Smooth muscle cell of trachea (primary cell): Measurements from ENCODE around the gene ANAPC10. TPM values are rescaled to one million over a fixed set of nuclear protein-coding genes. Genes with fewer than 3 reads are reported as not detected.

Experiments used
- total RNA-seq: library from RNA; depleted of rRNA; stranded (reverse); fragments of >200 nt; gene quantifications from 2 replicates; pipeline ENCODE4 v1.2.1, GENCODE V29; 2014

Gene ANAPC10
- total RNA-seq: 24.0 and 28.1 TPM in 2 replicates

GRCh38 chr4:145097821-145098674 is at the start of gene ANAPC10, which contains the start of gene ABCE1:
Gene ANAPC10 (minus strand): TSS chr4:145098196. CDS start chr4:145096099, 2,097 bp downstream.
Gene ABCE1 (plus strand): TSS chr4:145098311. CDS start chr4:145104413, 6,102 bp downstream.

Other genes with a start within 250 kb of the ANAPC10 start
- 97.4 and 104 TPM in 2 replicates for gene ABCE1, start 115 bp upstream of the ANAPC10 start, total RNA-seq
- gene OTUD4, start 82.4 kb upstream of the ANAPC10 start, total RNA-seq: 23.0 and 23.1 TPM in 2 replicates